GM19239 (cell line): ENCODE results near the gene KIF3C.
"Not testable (repeated sequence)": the region's sequence is repeated elsewhere in the genome, so short reads cannot be mapped to it uniquely, and the experiment has no call there.

Experiments
- DNase-seq: peaks from one replicate; pipeline ENCODE4 v3.0.0; 2011; ENCODE audit warnings: low spot score; ENCODE audit not compliant: insufficient read length
- FAIRE-seq: peaks from 2 replicates; lab custom pipeline; 2011; peaks lifted over from hg19 to GRCh38; lab: Jason Lieb, UNC

Gene KIF3C

GRCh38 chr2:25920786-25921415, 61.4 kb downstream of the KIF3C start:
- no peak for FAIRE-seq
- DNase-seq = no peak

- FAIRE-seq = no peak
- no peak for DNase-seq
These were observed 62.0 kb downstream of the KIF3C start for GRCh38 chr2:25920336-25920735.

- no peak for FAIRE-seq
These were observed 64.5 kb downstream of the KIF3C start for GRCh38 chr2:25917832-25918231.

GRCh38 chr2:25917411-25917810, 64.9 kb downstream of the KIF3C start:
- not testable (repeated sequence) for FAIRE-seq, DNase-seq

More at GRCh38 chr2:25917832-25918231, 64.5 kb downstream of the KIF3C start:
- no peak for DNase-seq

- DNase-seq, FAIRE-seq: not testable (repeated sequence)
These were observed 66.1 kb downstream of the KIF3C start for GRCh38 chr2:25915944-25916772.

- not testable (repeated sequence) for FAIRE-seq
These were observed 66.9 kb downstream of the KIF3C start for GRCh38 chr2:25915411-25915810.

GRCh38 chr2:25913696-25913973, 68.7 kb downstream of the KIF3C start:
- DNase-seq, FAIRE-seq: not testable (repeated sequence)

More at GRCh38 chr2:25915411-25915810, 66.9 kb downstream of the KIF3C start:
- DNase-seq = not testable (repeated sequence)

- FAIRE-seq = no peak
These were observed 69.2 kb downstream of the KIF3C start for GRCh38 chr2:25912851-25913695.

GRCh38 chr2:25909574-25909973, 72.7 kb downstream of the KIF3C start:
- not testable (repeated sequence) for FAIRE-seq, DNase-seq

More at GRCh38 chr2:25912851-25913695, 69.2 kb downstream of the KIF3C start:
- no peak for DNase-seq

- no peak for DNase-seq
- no peak for FAIRE-seq
These were observed 77.2 kb downstream of the KIF3C start for GRCh38 chr2:25905126-25905525.

- no peak for FAIRE-seq
- DNase-seq = no peak
These were observed 79.0 kb downstream of the KIF3C start for GRCh38 chr2:25903216-25903776.

GRCh38 chr2:25899404-25899970, 82.8 kb downstream of the KIF3C start:
- FAIRE-seq = no peak
- no peak for DNase-seq

- DNase-seq = no peak
- no peak for FAIRE-seq
These were observed 84.8 kb downstream of the KIF3C start for GRCh38 chr2:25897506-25897905.

GRCh38 chr2:25896308-25896707, 86.0 kb downstream of the KIF3C start:
- not testable (repeated sequence) for DNase-seq, FAIRE-seq

- no peak for DNase-seq
These were observed 86.7 kb downstream of the KIF3C start for GRCh38 chr2:25895610-25896009.

GRCh38 chr2:25895018-25895417, 87.3 kb downstream of the KIF3C start:
- DNase-seq (no peak), FAIRE-seq (no peak)

More at GRCh38 chr2:25895610-25896009, 86.7 kb downstream of the KIF3C start:
- no peak for FAIRE-seq

GRCh38 chr2:25894135-25894830, 88.0 kb downstream of the KIF3C start:
- FAIRE-seq (no peak), DNase-seq (no peak)

- FAIRE-seq = no peak
These were observed 90.6 kb downstream of the KIF3C start for GRCh38 chr2:25891672-25892071.

GRCh38 chr2:25887624-25888242, 94.6 kb downstream of the KIF3C start:
- FAIRE-seq = no peak
- no peak for DNase-seq

More at GRCh38 chr2:25891672-25892071, 90.6 kb downstream of the KIF3C start:
- DNase-seq = no peak
